H1 (cell line): Measurements from ENCODE around the gene NRXN2. TPM values are rescaled to one million over a fixed set of nuclear protein-coding genes. Genes with fewer than 3 reads are reported as not detected.

Experiments used
- CTCF ChIA-PET: fragments of 300-600 bp; sonication (Branson Sonifier 250); formaldehyde crosslinking; loops from one replicate; lab custom pipeline; 2021; ENCODE audit not compliant: partially characterized antibody; lab: Charles Lee
- POLR2A ChIA-PET: fragments of 300-600 bp; sonication (Branson Sonifier 250); formaldehyde crosslinking; loops from one replicate; lab custom pipeline; 2021; ENCODE audit warnings: inconsistent platforms; ENCODE audit not compliant: partially characterized antibody; lab: Charles Lee
- DNase-seq, 2 experiments: peaks; one replicate each; pipeline versions ENCODE4 v3.0.0 to v3.0.0-alpha.2; 2010 to 2022; ENCODE audit warnings: low spot score in 2 of 2, low read depth in 1 of 2, mixed read lengths in 1 of 2
- FAIRE-seq: peaks from 2 replicates; lab custom pipeline; 2011; peaks lifted over from hg19 to GRCh38; lab: Jason Lieb, UNC
- H2AFZ ChIP-seq: 2 replicates; pipeline ENCODE4 v1.8.1; 2012; ENCODE audit warnings: low read length, inconsistent platforms
- H2AK5ac ChIP-seq: 2 replicates; pipeline ENCODE4 v1.6.1; 2013; ENCODE audit warnings: low read depth, low read length
- H2BK120ac ChIP-seq: replicated peaks from 2 replicates; pipeline ENCODE3; 2013; ENCODE audit warnings: low read depth, low read length, inconsistent platforms
- H2BK12ac ChIP-seq: 2 replicates; pipeline ENCODE4 v1.6.1; 2013; ENCODE audit warnings: low read depth, low read length
- H2BK15ac ChIP-seq: 2 replicates; pipeline ENCODE4 v1.6.1; 2013; ENCODE audit warnings: low read length
- H2BK20ac ChIP-seq: 2 replicates; pipeline ENCODE4 v1.6.1; 2013; ENCODE audit warnings: low read length
- H2BK5ac ChIP-seq: 2 replicates; pipeline ENCODE4 v1.6.1; 2013; ENCODE audit warnings: low read depth, low read length
- H3K14ac ChIP-seq: 2 replicates; pipeline ENCODE4 v1.6.1; 2013; ENCODE audit warnings: inconsistent platforms; ENCODE audit not compliant: insufficient read length
- H3K18ac ChIP-seq: 2 replicates; pipeline ENCODE4 v1.6.1; 2013; ENCODE audit warnings: low read length; ENCODE audit errors: extremely low read depth
- H3K23ac ChIP-seq: 2 replicates; pipeline ENCODE4 v1.6.1; 2013; ENCODE audit warnings: inconsistent platforms; ENCODE audit not compliant: insufficient read length
- H3K23me2 ChIP-seq: 2 replicates; pipeline ENCODE4 v1.6.1; 2013; ENCODE audit warnings: low read depth, low read length
- H3K27ac ChIP-seq: 2 replicates; pipeline ENCODE4 v1.6.1; 2011; ENCODE audit warnings: low read depth, low read length, inconsistent platforms
- H3K27me3 ChIP-seq, 4 experiments: replicated peaks in 1 of 4; 1 replicate in 1 of 4; 2 replicates in 3 of 4; pipeline versions ENCODE4 v1.6.1 to v1.8.1; 2011 to 2013; ENCODE audit warnings: low read length in 3 of 4, mild to moderate bottlenecking in 3 of 4, inconsistent platforms in 2 of 4, mixed read lengths in 2 of 4, moderate library complexity in 1 of 4; ENCODE audit not compliant: control insufficient read depth in 3 of 4, insufficient read depth in 3 of 4; ENCODE audit errors: extremely low read depth in 1 of 4
- H3K36me3 ChIP-seq, 4 experiments: 2 replicates each; pipeline versions ENCODE4 v1.6.1 to v1.8.1; 2011 to 2013; ENCODE audit warnings: mild to moderate bottlenecking in 4 of 4, low read length in 3 of 4, moderate library complexity in 2 of 4, control low read depth in 1 of 4, inconsistent platforms in 1 of 4; ENCODE audit not compliant: insufficient read depth in 4 of 4, control insufficient read depth in 2 of 4
- H3K4ac ChIP-seq: replicated peaks from 2 replicates; pipeline ENCODE3; 2013; ENCODE audit warnings: low read length, low read depth, mixed read lengths, inconsistent platforms; ENCODE audit not compliant: insufficient read length
- H3K4me1 ChIP-seq, 4 experiments: replicated peaks in 1 of 4; 1 replicate in 1 of 4; 2 replicates in 3 of 4; pipeline versions ENCODE4 v1.6.1 to v1.8.1; 2011 to 2013; ENCODE audit warnings: low read length in 3 of 4, inconsistent platforms in 2 of 4, mixed read lengths in 1 of 4; ENCODE audit not compliant: insufficient read depth in 4 of 4, control insufficient read depth in 3 of 4
- H3K4me2 ChIP-seq, 2 experiments: 2 replicates each; pipeline versions ENCODE4 v1.6.1 to v1.8.1; 2011 to 2013; ENCODE audit warnings: low read depth in 2 of 2, low read length in 2 of 2, control low read depth in 1 of 2, inconsistent platforms in 1 of 2, mild to moderate bottlenecking in 1 of 2; ENCODE audit not compliant: insufficient read depth in 1 of 2
- H3K4me3 ChIP-seq, 4 experiments: fragments of 200-600, 300-600 bp in 1 of 4; sonication (generic), shearing (Covaris generic), sonication (Bioruptor Twin) in 1 of 4; 2 replicates each; pipeline versions ENCODE4 v1.5.1 to v1.8.1; 2011 to 2016; ENCODE audit warnings: low read length in 4 of 4, low read depth in 3 of 4, control low read depth in 2 of 4, inconsistent platforms in 2 of 4, mild to moderate bottlenecking in 2 of 4, mixed read lengths in 1 of 4, moderate library complexity in 1 of 4; ENCODE audit not compliant: insufficient read depth in 2 of 4; ENCODE audit errors: extremely low read depth in 1 of 4
- H3K56ac ChIP-seq: replicated peaks from 2 replicates; pipeline ENCODE3; 2013; ENCODE audit warnings: low read depth, mild to moderate bottlenecking, mixed read lengths, low read length, inconsistent platforms; ENCODE audit not compliant: insufficient read length
- H3K79me1 ChIP-seq: 2 replicates; pipeline ENCODE4 v1.6.1; 2013; ENCODE audit warnings: low read depth, low read length, control low read depth
- H3K79me2 ChIP-seq, 2 experiments: 2 replicates each; pipeline versions ENCODE4 v1.6.1 to v1.8.1; 2012 to 2013; ENCODE audit warnings: low read length in 2 of 2, mild to moderate bottlenecking in 2 of 2, inconsistent platforms in 1 of 2; ENCODE audit not compliant: insufficient read depth in 2 of 2, control insufficient read depth in 1 of 2
- H3K9ac ChIP-seq, 4 experiments: replicated peaks in 1 of 4; 1 replicate in 1 of 4; 2 replicates in 3 of 4; pipeline versions ENCODE4 v1.6.1 to v1.8.1; 2011 to 2013; ENCODE audit warnings: low read depth in 3 of 4, low read length in 3 of 4, control low read depth in 2 of 4, mild to moderate bottlenecking in 2 of 4, moderate library complexity in 2 of 4, inconsistent platforms in 1 of 4; ENCODE audit errors: extremely low read depth in 1 of 4
- H3K9me3 ChIP-seq, 2 experiments: 2 replicates each; pipeline versions ENCODE4 v1.6.1 to v1.8.1; 2012 to 2013; ENCODE audit warnings: mild to moderate bottlenecking in 2 of 2, moderate library complexity in 2 of 2, control low read depth in 1 of 2, inconsistent platforms in 1 of 2, low read depth in 1 of 2, low read length in 1 of 2, mixed read lengths in 1 of 2; ENCODE audit not compliant: insufficient read depth in 2 of 2
- H4K20me1 ChIP-seq, 2 experiments: replicated peaks in 1 of 2; 2 replicates each; pipeline versions ENCODE3 to v1.8.1; 2011 to 2013; ENCODE audit warnings: inconsistent platforms in 2 of 2, low read length in 2 of 2, mild to moderate bottlenecking in 1 of 2; ENCODE audit not compliant: insufficient read depth in 2 of 2, control insufficient read depth in 1 of 2
- H4K5ac ChIP-seq: 2 replicates; pipeline ENCODE4 v1.6.1; 2013; ENCODE audit warnings: low read length, low read depth, mixed read lengths, inconsistent platforms; ENCODE audit not compliant: insufficient read length
- H4K8ac ChIP-seq: 2 replicates; pipeline ENCODE4 v1.8.0; 2013; ENCODE audit warnings: mild to moderate bottlenecking, moderate library complexity, low read length, inconsistent platforms; ENCODE audit not compliant: insufficient read depth; ENCODE audit errors: extremely low read depth
- H4K91ac ChIP-seq: replicated peaks from 2 replicates; pipeline ENCODE3; 2013; ENCODE audit warnings: low read length, mixed read lengths, inconsistent platforms; ENCODE audit not compliant: insufficient read length
- BCL11A ChIP-seq, 2 experiments: IDR thresholded peaks; one replicate each; pipeline ENCODE4 v1.6.1; 2011; ENCODE audit warnings: low read depth in 2 of 2, low read length in 2 of 2, mild to moderate bottlenecking in 2 of 2
- FOSL1 ChIP-seq: IDR thresholded peaks from 2 replicates; pipeline ENCODE4 v1.6.1; 2011; ENCODE audit warnings: mild to moderate bottlenecking, low read depth, low read length, moderate library complexity; ENCODE audit not compliant: insufficient read depth
- HDAC6 ChIP-seq: IDR thresholded peaks from one replicate; pipeline ENCODE4 v1.7.1; 2012; ENCODE audit warnings: low read depth, mild to moderate bottlenecking, inconsistent platforms, low read length, moderate library complexity
- WGBS, 2 experiments: shearing (Covaris generic) in 1 of 2; methylation state at CpG; one replicate each; pipeline versions ENCODE4 v1.1.6 to v1.1.7; 2013 to 2015; ENCODE audit warnings: low lambda C conversion rate in 2 of 2, mixed read lengths in 2 of 2, inconsistent platforms in 1 of 2, low coverage in 1 of 2, missing lambda C conversion rate in 1 of 2; ENCODE audit not compliant: insufficient replicate concordance in 2 of 2, insufficient coverage in 1 of 2, insufficient read length in 1 of 2; ENCODE audit errors: extremely low coverage in 1 of 2, missing lambda C conversion rate in 1 of 2; 5-methylcytosine and 5-hydroxymethylcytosine counted together
- polyA plus RNA-seq, 7 experiments: library from polyadenylated mRNA; depleted of rRNA in 3 of 7; stranded (reverse) in 5 of 7; unstranded in 2 of 7; fragments of >200 nt in 5 of 7; fragments of 200-250 nt in 2 of 7; gene quantifications; 1 replicate in 5 of 7; 2 replicates in 1 of 7; 4 replicates in 1 of 7; pipeline versions ENCODE4 v1.2.1 to v1.2.3, GENCODE V29; 2011 to 2013; ENCODE audit warnings: missing spikeins in 2 of 7, mixed read lengths in 2 of 7
- total RNA-seq: library from RNA; stranded (reverse); fragmentation: NEBNext Ultra II Directional; extraction: Animal tissue kit (Norgen Biotek cat#: 25700); gene quantifications from 2 replicates; pipeline ENCODE4 v1.2.1, GENCODE V29; 2021

The NRXN2 gene
- total and polyA plus RNA-seq, 2 of the 8 experiments (the other 6 are each of a cell fraction or from before 2014, with no cell fraction given): 1.3 to 11.5 TPM

GRCh38 chr11:64729851-64730382 is 6.9 kb upstream of the NRXN2 start:
- 23% methylated on average over 15 of the region's 21 CpGs; no CpG with 5 or more reads in 1 of the 2 experiments for WGBS, 2 experiments
- no peak for TF ChIP-seq HDAC6
- no peak for TF ChIP-seq FOSL1
- no peak for TF ChIP-seq BCL11A (IDR thresholded peaks at IDR 0.05; ENCODE audit: low read depth in 2 of 2, low read length in 2 of 2)

More at GRCh38 chr11:64729851-64730382, 6.9 kb upstream of the NRXN2 start:
- Histone ChIP-seq H2BK5ac (peak overlapping the region; percentile 40; the same call in 1 of the 2 replicates), H2BK15ac (peak overlapping the region; percentile 90; the same call in 1 of the 2 replicates), H3K9ac (no peak overlapping the region; a peak in 3 of 7 replicates), H3K79me1 (peaks cover 4% of the 10 kb centered on the region; the same call in 1 of the 2 replicates), H3K9me3 (no peaks in the 10 kb centered on the region), H2BK20ac (no peak overlapping the region), H3K23ac (no peak overlapping the region), H3K27ac (no peak overlapping the region), H3K4ac (peak overlapping the region; percentile 4), H3K4me3 (peak overlapping the region; percentile 16 to 43 (median 29); a peak in 5 of 8 replicates), H4K91ac (peak overlapping the region; percentile 58), H3K79me2 (no peaks in the 10 kb centered on the region), H2BK12ac (peak overlapping the region; percentile 46; the same call in 1 of the 2 replicates), H3K56ac (no peak overlapping the region), H2BK120ac (no peak overlapping the region), H3K23me2 (no peaks in the 10 kb centered on the region; the same call in 1 of the 2 replicates), H4K8ac (0 out of 2 replicates have a peak overlapping the region, but pooled peaks have one; percentile 86), H2AFZ (peak overlapping the region; percentile 91; the same call in 1 of the 2 replicates), H3K36me3 (0 out of 8 replicates have a peak, but pooled peaks cover 0 to 2% (median 0%) of the 10 kb centered on the region in 4 experiments), H4K5ac (no peak overlapping the region), H3K18ac (peak overlapping the region; percentile 62), H3K4me2 (peak overlapping the region; percentile 56 to 74), H4K20me1 (no peaks in the 10 kb centered on the region), H3K4me1 (peaks cover 4 to 32% (median 20%) of the 10 kb centered on the region in 4 experiments), H3K14ac (no peak overlapping the region), H2AK5ac (no peak overlapping the region), H3K27me3 (no peaks in the 10 kb centered on the region; a peak in 2 of 7 replicates)
- peak in 1 of 2 experiments; percentile 91 for DNase-seq
- ChIA-PET CTCF (interaction anchor here (1.3 to 1.7 kb wide), 2 partner anchors 9 to 11 kb away, joined by 3 to 5 read pairs; no protein-coding TSS in a partner anchor), POLR2A (interaction anchor here (0.9 to 42.9 kb wide), 4 partner anchors 10 to 36 kb away, joined by 4 to 1087 read pairs (median 12); partner anchors contain the start of genes PYGM and SF1)
- FAIRE-seq: peak; percentile 28
